ENCODE measurements around the gene HOXD10.

HOXD10 gene

GRCh38 chr2:176138526-176138922 is 21.9 kb downstream of the HOXD10 start:
- ATAC-seq, result no peak

DNA sequence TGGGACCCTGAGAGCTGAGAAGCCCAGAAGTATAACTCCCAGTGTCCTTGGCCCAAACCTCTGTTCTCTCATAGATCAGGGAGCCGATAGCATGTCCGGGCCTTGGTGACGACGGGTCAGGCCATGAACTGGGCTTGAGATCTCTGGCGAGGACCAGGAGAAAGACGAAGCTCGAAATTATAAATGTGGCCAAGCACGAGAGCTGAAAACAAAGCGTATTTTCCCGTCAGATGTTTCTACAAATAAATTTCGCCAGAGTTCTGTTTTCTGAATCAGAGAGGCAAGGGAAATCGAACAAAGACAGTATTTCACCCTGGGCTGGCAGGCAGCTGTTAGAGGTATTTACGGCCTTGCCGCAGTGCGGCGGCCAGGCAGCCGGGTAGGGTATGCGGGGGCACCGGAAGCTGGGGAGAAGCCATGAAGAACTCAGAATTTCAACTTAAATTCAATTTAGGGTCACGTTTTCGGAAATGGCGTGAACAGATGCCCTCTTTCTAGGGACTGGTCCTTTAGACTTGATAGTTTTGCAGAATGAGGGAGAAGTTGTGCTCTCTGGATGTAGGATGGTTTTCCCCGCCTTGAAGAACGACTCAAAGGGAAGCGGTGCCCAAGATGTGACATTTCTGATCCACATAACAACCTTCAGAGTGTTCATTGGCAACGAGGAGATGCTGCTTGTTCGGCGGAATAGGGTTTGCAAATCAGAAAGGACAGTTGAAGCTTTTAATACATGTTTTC is 22.5 kb downstream of the HOXD10 start:
- ATAC-seq, result no peak
- TF ChIP-seq RARB (CRISPR knock-in tag; IDR thresholded peaks at IDR 0.05), result no peak
- TF ChIP-seq TCF4 (CRISPR knock-in tag; IDR thresholded peaks at IDR 0.05; ENCODE audit: borderline replicate concordance), result no peak
- no peak for TF ChIP-seq BACH2 (CRISPR knock-in tag; IDR thresholded peaks at IDR 0.05; ENCODE audit: borderline replicate concordance)
- TF ChIP-seq, protein P1, sequence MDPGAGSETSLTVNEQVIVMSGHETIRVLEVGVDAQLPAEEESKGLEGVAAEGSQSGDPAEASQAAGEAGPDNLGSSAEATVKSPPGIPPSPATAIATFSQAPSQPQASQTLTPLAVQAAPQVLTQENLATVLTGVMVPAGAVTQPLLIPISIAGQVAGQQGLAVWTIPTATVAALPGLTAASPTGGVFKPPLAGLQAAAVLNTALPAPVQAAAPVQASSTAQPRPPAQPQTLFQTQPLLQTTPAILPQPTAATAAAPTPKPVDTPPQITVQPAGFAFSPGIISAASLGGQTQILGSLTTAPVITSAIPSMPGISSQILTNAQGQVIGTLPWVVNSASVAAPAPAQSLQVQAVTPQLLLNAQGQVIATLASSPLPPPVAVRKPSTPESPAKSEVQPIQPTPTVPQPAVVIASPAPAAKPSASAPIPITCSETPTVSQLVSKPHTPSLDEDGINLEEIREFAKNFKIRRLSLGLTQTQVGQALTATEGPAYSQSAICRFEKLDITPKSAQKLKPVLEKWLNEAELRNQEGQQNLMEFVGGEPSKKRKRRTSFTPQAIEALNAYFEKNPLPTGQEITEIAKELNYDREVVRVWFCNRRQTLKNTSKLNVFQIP (CRISPR knock-in tag; IDR thresholded peaks at IDR 0.05; ENCODE audit: borderline replicate concordance, low read depth), result no peak
- TF ChIP-seq PATZ1 (CRISPR knock-in tag; IDR thresholded peaks at IDR 0.05; ENCODE audit: borderline replicate concordance), result no peak
- no peak for TF ChIP-seq CREB5 (CRISPR knock-in tag; IDR thresholded peaks at IDR 0.05; ENCODE audit: low read depth)
- TF ChIP-seq ZNF8 (CRISPR knock-in tag; IDR thresholded peaks at IDR 0.05), result no peak
- TF ChIP-seq, protein P2, sequence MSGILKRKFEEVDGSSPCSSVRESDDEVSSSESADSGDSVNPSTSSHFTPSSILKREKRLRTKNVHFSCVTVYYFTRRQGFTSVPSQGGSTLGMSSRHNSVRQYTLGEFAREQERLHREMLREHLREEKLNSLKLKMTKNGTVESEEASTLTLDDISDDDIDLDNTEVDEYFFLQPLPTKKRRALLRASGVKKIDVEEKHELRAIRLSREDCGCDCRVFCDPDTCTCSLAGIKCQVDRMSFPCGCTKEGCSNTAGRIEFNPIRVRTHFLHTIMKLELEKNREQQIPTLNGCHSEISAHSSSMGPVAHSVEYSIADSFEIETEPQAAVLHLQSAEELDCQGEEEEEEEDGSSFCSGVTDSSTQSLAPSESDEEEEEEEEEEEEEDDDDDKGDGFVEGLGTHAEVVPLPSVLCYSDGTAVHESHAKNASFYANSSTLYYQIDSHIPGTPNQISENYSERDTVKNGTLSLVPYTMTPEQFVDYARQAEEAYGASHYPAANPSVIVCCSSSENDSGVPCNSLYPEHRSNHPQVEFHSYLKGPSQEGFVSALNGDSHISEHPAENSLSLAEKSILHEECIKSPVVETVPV (CRISPR knock-in tag; IDR thresholded peaks at IDR 0.05), result no peak
- no peak for TF ChIP-seq PPARA (CRISPR knock-in tag; IDR thresholded peaks at IDR 0.05; ENCODE audit: borderline replicate concordance)
- TF ChIP-seq ZFP3 (CRISPR knock-in tag; IDR thresholded peaks at IDR 0.05), result no peak
- no peak for TF ChIP-seq GLIS3 (CRISPR knock-in tag; IDR thresholded peaks at IDR 0.05)
- TF ChIP-seq ZNF70 (CRISPR knock-in tag; IDR thresholded peaks at IDR 0.05), result no peak
- TF ChIP-seq CSDC2 (CRISPR knock-in tag; IDR thresholded peaks at IDR 0.05), result no peak
- TF ChIP-seq TOX (CRISPR knock-in tag; IDR thresholded peaks at IDR 0.05; ENCODE audit: borderline replicate concordance), result no peak
- TF ChIP-seq SNAI2 (CRISPR knock-in tag; IDR thresholded peaks at IDR 0.05), result no peak
- no peak for TF ChIP-seq ESRRG (CRISPR knock-in tag; IDR thresholded peaks at IDR 0.05)
- TF ChIP-seq ZC3H10 (CRISPR knock-in tag; IDR thresholded peaks at IDR 0.05), result no peak

More at GRCh38 chr2:176138526-176138922, 21.9 kb downstream of the HOXD10 start:
- no peak for TF ChIP-seq ZC3H10 (CRISPR knock-in tag; IDR thresholded peaks at IDR 0.05)
- no peak for TF ChIP-seq PATZ1 (CRISPR knock-in tag; IDR thresholded peaks at IDR 0.05; ENCODE audit: borderline replicate concordance)
- no peak for TF ChIP-seq ISL1 (CRISPR knock-in tag; IDR thresholded peaks at IDR 0.05)
- no peak for TF ChIP-seq RARB (CRISPR knock-in tag; IDR thresholded peaks at IDR 0.05)
- TF ChIP-seq, protein P2 (CRISPR knock-in tag; IDR thresholded peaks at IDR 0.05), result no peak
- no peak for TF ChIP-seq OSR1 (CRISPR knock-in tag; IDR thresholded peaks at IDR 0.05)
- no peak for TF ChIP-seq PPARA (CRISPR knock-in tag; IDR thresholded peaks at IDR 0.05; ENCODE audit: borderline replicate concordance)
- TF ChIP-seq ARNTL (CRISPR knock-in tag; IDR thresholded peaks at IDR 0.05; ENCODE audit: borderline replicate concordance, low read depth), result no peak
- TF ChIP-seq TSHZ2 (CRISPR knock-in tag; IDR thresholded peaks at IDR 0.05), result no peak
- TF ChIP-seq ZNF70 (CRISPR knock-in tag; IDR thresholded peaks at IDR 0.05), result no peak
